Measurements from ENCODE around the gene COL18A1.
"Not testable (repeated sequence)": the region's sequence is repeated elsewhere in the genome, so short reads cannot be mapped to it uniquely, and the experiment has no call there.

COL18A1 gene

DNA sequence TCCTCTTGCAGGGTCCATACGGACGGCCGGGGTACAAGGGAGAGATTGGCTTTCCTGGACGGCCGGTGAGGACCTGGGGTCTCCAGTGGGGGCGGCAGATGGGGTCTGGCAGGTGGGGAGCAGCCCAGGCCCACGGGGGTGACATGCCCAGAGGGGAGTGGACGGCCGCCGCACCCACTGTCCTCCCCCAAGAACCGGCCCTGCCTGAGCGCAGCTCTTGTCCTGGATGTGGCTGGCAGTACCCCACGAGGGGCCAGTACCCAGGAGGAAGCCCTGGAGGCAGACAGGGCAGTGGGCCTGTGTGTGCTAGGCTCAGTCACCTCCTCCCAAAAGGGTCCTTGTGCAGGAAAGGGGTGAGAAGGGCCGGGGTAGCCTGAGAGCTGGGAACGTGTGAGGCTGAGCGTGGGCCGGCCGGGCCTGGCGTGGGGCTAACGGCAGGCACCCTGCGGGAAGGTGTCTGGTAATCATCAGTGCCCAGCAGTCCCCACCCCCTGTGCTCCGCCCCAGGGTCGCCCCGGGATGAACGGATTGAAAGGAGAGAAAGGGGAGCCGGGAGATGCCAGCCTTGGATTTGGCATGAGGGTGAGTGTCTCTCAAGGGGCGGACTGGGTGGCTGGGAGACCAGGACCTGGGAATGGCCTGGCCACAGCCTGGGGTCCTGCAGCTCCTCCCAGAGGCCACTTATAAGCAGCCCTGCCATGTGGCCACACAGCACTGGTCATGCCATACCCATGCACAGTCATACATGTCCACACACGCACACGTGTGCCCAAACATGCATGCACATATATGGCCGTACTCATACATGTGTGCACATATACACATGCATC is 90.1 kb downstream of the COL18A1 start:
- DNase-seq (ENCODE audit: low read depth in 2 of 2) = no peak

DNA sequence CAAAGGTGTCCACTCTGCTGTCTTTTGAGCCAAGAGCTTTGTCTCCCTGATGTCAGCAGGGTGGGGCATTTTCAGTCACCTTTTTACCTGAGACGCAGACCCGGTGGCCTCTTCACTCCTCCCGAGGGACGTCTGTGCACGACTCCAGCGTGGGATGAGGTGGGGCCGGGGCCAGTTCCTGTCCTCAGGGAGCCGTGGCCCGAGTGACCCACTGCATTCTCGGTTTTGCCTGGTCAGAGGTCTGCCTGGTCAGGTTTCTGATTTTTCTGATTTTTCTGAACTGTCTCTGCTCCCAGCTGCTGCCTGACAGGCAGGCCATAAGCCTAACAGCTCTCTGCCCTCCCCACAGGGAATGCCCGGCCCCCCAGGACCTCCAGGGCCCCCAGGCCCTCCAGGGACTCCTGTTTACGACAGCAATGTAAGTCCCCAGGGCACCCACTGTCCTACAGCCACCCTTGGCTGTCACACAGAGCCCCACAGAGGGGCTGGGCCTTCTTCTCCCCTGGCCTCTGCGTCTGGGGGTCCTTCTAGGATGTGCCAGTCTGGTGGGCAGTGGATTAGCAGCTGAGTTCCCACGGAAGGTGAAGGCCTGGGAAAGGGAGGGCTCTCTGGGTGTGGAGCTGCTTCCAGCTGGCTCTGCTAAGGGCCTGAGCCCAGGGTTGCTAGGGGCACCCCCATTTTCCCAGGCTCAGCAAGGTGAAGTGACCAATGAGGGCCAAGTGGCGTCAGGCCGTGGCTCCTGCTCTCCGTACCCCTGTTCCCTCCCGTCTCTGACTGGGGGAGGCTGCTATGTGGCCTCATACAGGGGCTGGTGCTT is 91.4 kb downstream of the COL18A1 start:
- no peak for DNase-seq (ENCODE audit: low read depth in 2 of 2)

DNA sequence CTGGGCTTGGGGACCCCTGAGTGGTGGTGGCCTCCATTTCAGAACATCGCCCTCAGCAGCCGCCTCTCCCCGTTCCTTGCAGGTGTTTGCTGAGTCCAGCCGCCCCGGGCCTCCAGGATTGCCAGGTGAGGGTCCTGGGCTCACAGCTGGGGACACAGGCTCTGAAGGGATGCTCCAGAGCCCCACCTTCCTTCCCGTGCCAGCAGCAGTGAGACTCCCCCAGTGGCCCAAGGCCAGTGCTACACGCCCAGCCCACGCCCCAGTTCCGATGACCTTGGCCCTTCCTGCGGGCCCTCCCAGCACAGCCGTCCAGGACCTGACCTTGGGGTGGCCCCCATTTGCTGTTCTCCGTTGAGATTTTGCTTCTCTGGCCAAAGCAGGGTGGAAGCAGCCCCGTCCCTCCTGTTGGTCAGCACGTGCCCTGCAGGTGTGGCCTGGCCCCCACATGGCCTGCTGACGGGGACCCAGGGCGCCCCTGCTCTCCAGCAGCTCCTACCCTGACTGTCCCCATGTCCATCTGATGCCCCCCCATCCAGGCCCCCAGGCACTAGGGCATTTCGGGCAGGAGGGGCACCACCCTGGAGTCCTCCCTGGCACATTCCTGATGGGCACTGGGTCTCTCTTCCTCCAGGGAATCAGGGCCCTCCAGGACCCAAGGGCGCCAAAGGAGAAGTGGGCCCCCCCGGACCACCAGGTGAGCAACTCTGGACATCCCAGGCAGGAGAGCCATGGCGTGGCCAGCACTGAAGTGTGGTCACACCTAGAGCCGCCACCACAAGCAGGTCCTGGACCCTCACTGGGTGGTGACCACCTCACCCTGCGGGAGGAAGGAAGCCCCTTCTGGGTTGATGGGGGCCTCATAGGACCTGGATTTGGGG is 92.2 kb downstream of the COL18A1 start:
- no peak for DNase-seq (ENCODE audit: low read depth in 2 of 2)

DNA sequence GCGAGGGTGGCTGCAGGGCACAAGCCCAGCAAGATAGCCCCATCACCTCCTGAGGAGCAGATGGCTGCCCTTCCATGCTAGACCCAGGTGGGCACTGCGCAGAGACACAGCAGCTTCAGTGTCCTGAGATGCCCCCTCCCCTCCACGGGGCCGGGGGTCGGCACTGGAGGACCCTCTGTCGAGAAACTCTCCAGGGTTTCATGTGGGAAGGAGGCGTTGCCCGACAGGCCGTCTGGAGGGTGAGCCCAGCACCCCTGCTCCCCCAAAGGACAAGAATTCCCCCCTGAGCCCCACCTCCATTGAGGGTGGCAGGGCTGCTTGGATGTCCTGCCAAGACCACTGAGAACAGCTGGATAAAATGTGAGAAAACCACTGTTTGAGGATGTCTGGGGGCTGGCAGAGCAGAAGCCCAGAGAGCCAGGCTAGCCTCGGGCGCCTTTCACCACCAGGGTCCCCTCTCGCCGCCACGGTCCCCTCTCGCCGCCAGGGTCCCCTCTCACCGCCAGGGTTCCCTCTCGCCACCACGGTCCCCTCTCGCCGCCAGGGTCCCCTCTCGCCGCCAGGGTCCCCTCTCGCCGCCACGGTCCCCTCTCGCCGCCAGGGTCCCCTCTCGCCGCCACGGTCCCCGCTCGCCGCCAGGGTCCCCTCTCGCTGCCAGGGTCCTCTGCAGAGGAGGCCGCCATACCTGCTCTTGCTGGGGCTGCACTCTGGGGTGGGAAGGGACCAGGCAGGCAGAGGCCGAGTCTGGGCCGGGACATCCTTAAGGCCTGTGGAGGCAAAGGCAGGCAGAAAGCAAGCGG is 93.1 kb downstream of the COL18A1 start:
- no peak for DNase-seq (ENCODE audit: low read depth in 2 of 2)

DNA sequence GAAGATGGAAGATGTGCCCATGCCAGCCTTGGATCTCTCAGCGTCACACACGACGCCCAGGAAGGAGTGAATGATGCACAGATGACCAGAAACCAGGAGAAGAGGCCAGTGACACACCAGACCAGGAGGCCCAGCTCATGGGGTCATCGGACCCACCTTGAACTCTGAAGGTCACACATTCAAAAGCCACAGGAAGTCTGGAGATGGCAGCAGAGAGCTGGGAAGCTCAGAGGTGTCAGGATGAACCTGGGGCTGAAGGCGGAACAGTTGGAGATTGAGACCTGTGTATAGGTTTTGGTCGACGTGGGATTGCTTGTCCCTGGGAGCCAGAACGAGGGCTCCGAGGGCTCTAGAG is 93.7 kb downstream of the COL18A1 start:
- DNase-seq (ENCODE audit: low read depth in 2 of 2) = no peak

DNA sequence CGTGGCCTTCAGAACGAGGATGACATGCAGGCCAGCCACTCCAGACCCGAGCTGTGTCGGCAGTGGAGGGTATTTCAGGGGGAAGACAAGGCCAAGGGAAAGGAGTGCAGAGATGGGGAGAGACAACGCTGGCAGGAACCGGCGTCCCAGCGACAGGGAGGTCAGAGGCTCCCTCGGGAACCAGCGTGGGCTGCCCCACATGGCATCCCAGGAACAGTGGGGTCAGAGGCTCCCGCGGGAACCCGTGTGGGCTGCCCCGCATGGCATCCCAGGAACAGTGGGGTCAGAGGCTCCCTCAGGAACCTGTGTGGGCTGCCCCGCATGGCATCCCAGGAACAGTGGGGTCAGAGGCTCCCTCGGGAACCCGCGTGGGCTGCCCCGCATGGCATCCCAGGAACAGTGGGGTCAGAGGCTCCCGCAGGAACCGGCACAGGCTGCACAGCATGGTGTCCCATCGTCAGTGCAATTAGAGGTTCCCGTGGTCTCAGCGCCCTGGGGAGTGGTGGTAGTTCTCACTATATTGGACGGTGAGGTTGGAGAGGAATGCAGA is 94.3 kb downstream of the COL18A1 start:
- DNase-seq (ENCODE audit: low read depth in 2 of 2) = no peak

DNA sequence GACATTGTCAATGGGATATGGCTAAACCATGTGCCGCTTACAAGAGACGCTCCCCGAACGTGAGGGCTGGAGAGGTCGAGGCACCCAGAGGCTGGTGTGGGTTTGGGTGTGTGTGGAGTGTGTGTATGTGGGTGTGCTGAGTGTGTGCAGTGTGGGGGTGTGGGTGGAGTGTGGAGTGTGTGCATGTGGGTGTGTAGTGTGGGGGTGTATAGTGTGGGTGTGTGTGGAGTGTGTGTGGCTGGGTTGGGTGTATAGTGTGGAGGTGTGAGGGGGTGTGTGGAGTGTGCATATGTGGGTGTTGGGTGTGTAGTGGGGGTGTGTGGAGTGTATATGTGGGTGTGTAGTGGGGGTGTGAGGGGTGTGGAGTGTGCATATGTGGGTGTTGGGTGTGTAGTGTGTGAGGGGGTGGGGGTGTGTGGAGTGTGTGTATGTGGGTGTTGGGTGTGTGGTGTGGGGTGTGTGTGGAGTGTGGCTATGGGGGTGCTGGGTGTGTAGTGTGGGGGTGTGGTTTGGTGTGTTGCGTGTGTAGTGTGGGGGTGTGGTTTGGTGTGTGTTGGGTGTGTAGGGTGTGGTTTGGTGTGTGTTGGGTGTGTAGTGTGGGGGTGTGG is 95.1 kb downstream of the COL18A1 start:
- DNase-seq (ENCODE audit: low read depth in 2 of 2) = no peak

DNA sequence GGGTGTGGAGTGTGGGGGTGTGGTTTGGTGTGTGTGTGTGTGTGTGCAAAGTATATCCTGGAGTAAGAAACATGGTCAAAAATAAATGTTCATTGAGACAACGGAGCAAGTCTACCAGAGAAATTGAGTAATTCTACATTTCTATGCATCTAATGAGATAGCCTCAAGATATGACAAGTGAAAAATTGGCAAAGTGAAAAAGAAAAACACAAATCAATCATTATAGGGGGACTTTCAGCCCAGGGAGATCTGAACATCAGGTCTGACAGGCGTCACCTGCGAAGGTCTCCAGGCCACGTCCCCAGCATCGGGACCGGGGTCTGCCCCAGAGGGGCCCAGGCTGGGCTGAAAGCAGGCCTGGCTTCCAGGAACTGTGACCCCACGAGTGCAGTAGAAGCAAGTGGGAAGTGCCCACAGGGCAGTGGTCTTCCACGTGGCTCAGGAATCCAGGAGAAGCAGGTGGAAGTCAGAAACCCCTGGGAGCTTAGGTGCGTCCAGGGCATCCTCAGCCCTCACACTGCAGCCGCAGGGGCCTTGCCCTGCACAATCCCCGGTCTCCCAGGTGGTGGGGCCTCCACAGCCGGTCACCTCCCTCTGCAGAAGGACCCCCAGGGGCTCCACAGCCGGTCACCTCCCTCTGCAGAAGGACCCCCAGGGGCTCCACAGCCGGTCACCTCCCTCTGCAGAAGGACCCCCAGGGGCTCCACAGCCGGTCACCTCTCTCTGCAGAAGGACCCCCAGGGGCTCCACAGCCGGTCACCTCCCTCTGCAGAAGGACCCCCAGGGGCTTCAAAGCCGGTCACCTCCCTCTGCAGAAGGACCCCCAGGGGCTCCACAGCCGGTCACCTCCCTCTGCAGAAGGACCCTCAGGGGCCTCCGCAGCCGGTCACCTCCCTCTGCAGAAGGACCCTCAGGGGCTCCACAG is 96.4 kb downstream of the COL18A1 start:
- not testable (repeated sequence) for DNase-seq (ENCODE audit: low read depth in 2 of 2)

DNA sequence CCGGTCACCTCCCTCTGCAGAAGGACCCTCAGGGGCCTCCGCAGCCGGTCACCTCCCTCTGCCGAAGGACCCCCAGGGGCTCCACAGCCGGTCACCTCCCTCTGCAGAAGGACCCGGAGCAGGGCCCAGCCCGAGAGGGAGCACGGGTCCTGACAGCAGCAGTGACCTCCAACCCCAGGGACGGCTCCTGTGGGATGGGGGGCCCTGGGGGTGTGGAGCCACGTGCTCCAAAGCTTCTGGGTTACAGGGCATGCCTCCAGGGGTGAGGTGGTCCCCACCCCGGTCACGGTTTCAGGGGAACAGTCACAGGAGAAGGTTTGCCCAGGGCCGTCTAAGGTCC is 97.0 kb downstream of the COL18A1 start:
- DNase-seq (ENCODE audit: low read depth in 2 of 2) = no peak

DNA sequence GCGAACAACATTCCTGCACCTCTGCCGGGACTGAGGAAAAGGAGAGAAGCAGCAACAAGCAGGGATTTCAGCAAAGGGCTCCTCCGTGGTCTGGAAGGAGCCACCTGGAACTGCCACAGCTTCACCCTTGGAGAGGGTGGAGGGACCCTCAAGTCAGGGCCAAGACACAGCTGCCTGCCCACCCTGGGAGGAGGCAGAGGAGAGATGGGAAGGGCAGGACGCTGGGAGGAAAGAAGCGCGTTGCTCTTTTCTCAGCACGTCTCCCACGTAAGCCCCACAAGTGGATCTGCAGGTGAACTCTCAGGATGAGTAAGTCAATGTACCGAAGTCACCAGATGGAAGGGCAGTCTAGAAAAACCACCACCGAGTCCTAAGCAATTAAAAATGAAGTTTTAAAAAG is 97.6 kb downstream of the COL18A1 start:
- no peak for DNase-seq (ENCODE audit: low read depth in 2 of 2)

DNA sequence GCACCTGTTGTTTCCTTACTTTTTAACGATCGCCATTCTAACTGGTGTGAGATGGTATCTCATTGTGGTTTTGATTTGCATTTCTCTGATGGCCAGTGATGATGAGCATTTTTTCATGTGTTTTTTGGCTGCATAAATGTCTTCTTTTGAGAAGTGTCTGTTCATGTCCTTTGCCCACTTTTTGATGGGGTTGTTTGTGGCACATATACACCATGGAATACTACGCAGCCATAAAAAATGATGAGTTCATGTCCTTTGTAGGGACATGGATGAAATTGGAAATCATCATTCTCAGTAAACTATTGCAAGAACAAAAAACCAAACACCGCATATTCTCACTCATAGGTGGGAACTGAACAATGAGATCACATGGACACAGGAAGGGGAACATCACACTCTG is 98.3 kb downstream of the COL18A1 start:
- not testable (repeated sequence) for DNase-seq (ENCODE audit: low read depth in 2 of 2)

DNA sequence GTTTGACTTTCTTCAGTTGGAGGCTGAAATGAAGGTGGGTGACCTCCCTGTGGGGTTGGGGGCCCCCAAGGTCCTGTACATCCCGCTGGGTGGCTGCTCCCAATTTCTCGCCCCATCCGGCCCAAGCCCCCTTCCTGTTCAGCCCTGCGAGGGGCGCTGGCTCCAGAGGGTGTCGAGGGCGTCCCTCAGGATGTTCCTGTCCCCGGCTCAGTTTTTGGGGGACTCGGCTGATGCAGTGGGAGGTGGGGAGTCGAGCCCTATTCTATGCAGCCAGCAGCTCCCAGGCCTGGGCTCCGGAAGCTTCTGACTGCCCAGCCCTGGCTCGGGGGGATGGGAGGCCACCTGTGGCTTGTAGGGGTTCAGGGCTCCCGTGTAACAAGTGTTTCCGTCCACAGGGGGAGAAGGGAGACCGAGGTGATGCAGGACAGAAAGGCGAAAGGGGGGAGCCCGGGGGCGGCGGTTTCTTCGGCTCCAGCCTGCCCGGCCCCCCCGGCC is 99.1 kb downstream of the COL18A1 start:
- DNase-seq (ENCODE audit: low read depth in 2 of 2) = no peak

DNA sequence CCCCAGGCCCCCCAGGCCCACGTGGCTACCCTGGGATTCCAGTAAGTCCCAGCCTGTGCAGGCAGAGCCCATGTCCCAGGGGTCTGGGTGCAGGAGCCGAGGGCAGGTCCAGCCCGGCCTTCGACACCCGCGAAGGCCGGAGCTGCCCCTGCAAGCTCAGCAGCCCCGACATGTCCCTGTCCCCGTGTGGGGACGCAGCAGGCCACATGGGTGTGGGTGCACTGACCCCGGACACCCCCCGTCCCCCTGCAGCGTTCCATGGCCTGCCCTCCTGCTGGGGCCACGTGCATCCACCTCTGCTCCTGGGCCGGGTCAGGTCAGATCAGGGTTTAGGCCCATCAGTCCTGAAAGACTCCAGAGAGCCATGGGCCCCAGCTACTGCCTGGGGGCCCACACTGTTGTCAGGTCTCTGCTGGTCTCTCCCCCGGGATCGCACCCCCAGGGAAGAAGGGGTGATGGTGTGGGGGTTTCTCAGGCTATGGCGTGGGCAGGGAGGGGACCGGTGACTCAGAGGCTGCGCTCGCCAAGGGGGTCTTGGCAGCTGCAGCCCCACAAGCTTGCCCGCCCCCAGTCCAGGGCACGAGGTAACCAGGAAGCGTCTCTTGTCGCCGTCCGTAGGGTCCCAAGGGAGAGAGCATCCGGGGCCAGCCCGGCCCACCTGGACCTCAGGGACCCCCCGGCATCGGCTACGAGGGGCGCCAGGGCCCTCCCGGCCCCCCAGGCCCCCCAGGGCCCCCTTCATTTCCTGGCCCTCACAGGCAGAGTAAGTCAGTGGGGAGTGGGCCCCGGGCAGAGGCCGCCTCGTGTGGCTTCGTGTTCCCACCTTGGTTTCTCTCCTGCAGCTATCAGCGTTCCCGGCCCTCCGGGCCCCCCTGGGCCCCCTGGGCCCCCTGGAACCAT is 99.8 kb downstream of the COL18A1 start:
- no peak for DNase-seq (ENCODE audit: low read depth in 2 of 2)

DNA sequence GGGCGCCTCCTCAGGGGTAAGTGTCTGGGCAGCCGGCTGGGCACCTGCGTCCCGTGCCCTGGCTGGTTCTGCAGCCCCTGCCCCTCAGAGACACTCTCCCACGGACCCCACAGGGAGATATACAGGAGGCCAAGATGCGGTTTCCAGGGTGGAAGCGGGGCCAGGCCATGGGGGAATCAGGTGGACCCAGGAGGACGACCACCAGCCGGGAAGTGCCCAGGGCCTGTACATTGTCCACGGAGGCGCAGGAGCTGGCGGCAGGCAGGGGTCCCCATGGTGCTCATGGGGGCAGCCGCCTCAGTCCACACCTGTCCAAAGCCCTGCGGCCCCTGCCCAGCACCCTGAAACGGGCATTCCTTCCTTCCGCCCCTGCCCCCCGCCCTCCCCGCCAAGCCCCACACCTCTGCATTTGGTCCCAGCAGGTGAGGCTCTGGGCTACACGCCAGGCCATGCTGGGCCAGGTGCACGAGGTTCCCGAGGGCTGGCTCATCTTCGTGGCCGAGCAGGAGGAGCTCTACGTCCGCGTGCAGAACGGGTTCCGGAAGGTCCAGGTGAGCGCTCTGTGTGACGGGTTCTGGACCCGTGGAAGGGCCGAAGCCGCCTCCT is 100.6 kb downstream of the COL18A1 start:
- no peak for DNase-seq (ENCODE audit: low read depth in 2 of 2)

DNA sequence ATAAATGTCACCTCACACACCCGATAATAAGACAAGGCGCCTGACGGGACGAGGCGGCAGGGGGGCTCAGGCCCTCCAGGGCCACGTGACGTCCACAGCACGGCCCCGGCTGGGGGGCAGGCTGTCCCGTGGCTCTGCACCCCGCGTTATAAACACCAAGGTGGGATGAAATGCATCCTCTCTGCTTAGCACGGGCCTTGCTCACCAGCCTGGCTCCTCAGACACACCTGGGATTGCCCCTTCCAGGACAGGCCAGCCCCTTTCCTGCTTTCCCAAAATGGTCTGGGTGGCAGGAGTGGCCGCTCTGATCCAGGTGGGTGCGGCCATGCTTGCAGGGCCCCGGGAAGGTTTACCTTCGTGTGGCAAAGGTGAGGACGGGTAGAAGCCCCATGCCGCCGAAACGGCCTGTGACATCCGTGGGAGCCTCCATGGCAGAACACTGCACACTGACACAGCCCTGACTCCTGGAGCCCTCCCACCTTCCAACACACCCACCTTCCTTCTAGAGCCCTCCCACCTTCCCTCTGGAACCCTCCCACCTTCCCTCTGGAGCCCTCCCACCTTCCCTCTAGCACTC is 101.4 kb downstream of the COL18A1 start:
- no peak for DNase-seq (ENCODE audit: low read depth in 2 of 2)

DNA sequence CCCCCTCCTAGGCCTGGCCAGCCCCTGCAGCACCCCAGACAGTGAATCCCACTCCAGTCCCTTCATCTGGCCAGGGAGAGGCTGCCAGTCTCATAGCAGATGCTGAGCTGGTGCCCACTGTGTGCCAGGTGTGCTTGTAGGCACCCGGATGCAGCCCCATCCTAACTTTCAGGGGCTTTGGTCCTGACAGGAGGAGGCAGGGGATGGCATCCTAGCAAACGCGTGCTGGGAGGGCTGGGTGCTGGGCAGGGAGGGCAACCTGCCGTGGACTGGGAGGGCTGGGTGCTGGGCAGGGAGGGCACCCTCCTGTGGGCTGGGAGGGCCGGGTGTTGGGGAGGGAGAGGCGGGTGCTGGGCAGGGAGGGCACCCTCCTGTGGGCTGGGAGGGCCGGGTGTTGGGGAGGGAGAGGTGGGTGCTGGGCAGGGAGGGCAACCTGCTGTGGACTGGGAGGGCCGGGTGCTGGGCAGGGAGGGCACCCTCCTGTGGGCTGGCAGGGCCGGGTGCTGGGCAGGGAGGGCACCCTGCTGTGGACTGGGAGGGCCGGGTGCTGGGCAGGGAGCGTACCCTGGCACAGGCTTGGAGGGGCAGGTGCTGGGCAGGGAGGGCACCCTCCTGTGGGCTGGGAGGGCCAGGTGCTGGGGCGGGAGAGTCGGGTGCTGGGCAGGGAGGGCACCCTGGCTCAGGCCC is 102.0 kb downstream of the COL18A1 start:
- DNase-seq (ENCODE audit: low read depth in 2 of 2) = no peak

DNA sequence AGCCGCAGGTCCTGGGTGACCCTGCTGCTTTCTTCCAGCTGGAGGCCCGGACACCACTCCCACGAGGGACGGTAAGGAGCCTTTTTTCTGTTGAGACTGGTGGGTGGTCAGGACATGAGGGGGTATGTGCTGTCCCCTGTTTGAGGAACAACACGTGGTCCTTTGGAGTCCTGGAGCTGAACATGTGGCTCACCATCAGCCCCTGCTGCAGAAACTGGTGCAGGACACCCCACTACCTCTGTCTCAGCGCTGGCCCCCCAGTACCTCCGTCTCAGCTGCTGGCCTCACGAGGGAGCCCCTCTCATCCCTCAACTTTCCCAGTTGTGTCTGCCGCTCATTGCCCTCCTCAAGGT is 102.5 kb downstream of the COL18A1 start:
- DNase-seq (ENCODE audit: low read depth in 2 of 2) = no peak

Measured in stimulated activated CD8-positive, alpha-beta memory T cell treated with anti-CD3 and anti-CD28 coated beads, Interleukin-15, amount 100 ng/mL, for 4 hours (primary cell).